NCI-H82 treated with DMSO at 0.1 percent for 48 hours (cell line): ENCODE results near the gene ABHD17C.
A peak's percentile ranks its signal among the peaks of the same experiment; 100 is the strongest.

Source experiments
- DNase-seq: peaks from one replicate; lab custom pipeline; 2025; ENCODE audit not compliant: unreplicated experiment; lab: John Stamatoyannopoulos, UW

ABHD17C gene

DNA sequence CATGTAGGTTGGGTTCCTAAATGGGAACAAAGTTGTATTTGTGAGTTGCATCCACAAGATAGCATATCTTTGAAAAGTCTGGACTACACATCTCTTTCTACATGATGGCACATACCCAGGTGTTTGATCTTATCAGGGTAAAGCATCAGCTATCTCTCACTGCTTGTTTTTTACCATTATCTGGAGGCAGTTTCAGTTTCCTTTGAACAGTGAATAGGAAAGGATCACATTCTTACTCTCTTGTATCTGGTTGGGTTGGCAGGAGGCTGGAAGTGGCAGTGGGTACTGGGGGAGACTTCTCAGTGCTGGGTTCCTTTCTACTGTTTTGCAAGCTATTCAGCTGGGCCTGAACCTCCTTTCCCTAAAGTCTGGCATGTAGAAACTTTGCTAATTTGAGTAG lies 88.2 kb downstream of the ABHD17C start:
- no peak for DNase-seq

DNA sequence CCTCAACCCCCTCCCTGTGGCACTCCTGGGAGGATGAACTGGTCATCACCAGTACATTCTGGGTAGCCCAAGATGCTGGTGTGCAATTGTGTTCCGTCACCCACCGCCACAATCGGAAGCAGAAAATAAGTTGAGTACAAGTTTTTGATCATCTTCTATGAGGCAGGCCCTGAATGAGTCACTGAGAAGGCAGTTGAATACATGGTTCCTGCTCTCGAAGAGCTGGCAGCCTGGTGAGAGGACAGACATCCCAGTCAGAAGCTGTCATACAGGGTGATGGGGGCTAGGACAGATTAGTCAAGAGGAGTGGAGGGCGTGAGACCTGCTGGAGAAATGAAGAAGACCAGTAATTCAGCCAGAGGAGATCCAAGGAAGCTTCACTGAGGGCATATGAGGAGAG lies 90.2 kb downstream of the ABHD17C start:
- no peak for DNase-seq

DNA sequence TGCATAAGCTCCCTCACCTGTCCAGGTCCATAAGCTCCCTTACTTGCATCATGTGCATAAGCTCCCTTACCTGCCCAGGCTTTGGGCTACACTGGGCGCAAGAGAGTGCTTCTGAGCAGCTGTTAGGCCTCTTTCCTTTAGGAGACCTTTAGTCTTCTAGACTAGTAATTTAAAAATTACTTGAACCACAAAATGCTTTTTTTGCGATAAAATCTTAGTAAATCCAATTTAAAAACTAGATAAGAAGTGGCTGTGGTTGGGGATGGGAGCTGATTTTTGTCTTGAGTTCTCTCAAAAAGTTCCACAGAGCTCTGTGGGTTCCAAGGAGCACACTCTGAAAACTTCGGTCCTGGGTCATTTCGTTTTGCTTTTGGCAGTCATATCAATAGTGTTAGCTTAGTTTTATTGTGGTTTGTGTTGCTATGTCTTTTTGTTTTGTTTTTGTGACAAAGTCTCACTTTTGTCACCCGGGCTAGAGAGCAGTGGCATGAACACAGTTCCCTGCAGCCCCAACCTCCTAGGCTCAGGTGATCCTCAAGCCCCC lies 90.8 kb downstream of the ABHD17C start:
- no peak for DNase-seq

GRCh38 chr15:80787316-80787715 lies 92.2 kb downstream of the ABHD17C start:
- no peak for DNase-seq

DNA sequence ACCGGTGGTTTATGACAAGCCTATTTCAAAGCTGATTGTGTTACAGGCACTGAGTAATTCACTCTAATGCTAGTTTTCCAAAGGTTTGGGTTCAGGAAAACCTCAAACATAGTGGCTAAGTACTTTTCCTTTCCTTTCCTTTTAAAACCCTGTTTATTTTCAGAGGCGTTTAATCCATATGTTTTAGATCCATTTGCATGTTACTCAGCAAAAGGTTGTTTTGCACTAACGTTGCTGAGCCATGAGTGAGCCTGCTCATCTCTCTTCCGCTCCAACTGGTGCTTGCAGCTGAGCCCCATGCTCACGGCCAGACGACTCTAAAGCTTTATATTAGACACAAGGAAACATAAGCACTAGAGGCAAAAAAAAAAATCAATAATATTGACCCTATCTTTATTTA lies 93.4 kb downstream of the ABHD17C start:
- DNase-seq, result no peak

DNA sequence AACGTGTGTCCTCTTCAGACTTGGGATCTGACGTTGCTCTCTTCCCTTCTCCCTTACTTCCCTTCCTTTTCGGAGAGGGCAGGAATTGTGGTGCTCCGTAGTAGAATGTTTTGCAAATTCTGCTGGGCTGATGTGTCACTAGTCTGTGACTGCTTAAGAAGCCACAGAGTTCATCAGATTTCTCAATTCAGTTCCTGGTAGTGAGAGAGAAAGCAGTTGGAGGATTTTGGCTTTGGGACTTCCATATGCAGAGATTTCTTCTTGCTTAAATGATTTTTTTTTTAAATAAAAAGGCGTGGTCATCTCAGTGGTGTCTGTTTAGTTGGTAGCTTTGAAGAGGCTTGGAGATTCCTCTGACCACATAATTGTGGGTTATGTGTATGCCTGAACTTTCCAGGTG lies 94.2 kb downstream of the ABHD17C start:
- DNase-seq, result no peak

DNA sequence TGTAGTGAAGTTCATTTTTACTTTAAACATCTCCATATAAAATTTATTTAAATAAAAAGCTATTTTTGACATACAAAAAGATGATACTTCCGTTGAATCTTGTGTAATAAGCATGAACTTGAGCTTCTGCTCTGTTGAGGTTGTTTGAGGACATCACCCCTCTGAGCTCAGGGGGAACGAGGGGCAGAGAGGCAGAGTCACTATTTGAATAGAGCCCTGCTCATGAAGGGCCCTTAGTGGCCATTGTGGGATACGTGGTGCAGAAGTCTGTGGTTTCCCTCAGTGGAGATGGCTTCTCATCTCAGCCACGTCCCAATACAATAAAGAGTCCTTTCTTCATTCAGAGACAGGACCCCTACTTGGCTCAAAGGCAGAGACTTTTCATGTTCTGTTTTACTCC lies 94.7 kb downstream of the ABHD17C start:
- DNase-seq, result no peak

GRCh38 chr15:80790236-80790635 lies 95.1 kb downstream of the ABHD17C start:
- DNase-seq, result no peak

- no peak for DNase-seq
Measured at GRCh38 chr15:80791004-80791403, 95.9 kb downstream of the ABHD17C start.

DNA sequence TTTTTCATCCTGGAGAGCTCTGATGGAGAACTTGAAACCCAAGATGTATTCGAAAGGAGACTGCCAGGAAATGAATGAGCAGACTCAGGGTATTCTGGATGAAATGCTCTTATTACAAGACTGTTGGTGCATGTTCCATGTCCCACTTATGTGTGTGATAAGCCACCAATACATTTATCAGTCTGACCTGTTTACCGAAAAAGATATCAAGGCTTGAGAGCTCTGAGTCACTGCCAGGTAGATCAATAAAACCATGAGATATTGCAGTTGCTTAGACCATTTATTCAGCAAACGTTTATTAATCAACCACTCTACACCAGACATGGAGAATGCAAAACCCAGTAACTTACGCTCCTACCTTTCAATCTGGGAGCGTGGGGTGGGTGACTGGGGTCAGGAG lies 101.3 kb downstream of the ABHD17C start:
- DNase-seq, result no peak

- DNase-seq, result peak; percentile 25
Measured at GRCh38 chr15:80798911-80799310, 103.8 kb downstream of the ABHD17C start.

GRCh38 chr15:80800067-80800466 lies 105.0 kb downstream of the ABHD17C start:
- DNase-seq, result no peak

GRCh38 chr15:80801891-80802680 lies 107.0 kb downstream of the ABHD17C start:
- DNase-seq, result no peak

GRCh38 chr15:80803580-80804525 lies 108.7 kb downstream of the ABHD17C start:
- no peak for DNase-seq

DNA sequence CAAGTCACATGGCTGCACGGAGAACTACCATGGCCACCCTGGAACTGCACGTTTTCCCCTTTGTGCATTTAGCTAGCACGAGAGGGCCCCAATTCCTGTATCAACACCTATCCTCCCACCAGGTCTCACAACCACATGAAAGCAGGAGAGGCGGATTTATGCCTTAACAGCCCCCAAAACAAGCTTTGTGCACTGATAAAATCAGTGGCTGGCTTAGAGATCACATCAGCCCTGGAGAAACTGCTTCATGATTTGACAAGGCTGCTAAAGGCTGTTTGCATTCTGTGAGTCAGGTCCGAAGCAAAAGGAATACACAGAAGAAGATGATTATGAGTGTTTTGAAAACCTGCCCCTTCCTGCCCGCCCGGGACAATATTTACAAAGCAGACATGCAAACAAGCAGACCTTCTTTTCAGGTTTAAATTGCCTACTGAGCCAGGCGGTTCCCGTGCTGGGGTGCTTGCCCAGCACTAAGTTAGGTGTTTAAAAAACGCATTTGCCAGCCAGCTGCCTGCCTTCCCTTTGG lies 109.9 kb downstream of the ABHD17C start:
- DNase-seq, result no peak
